GM12873 (cell line): ENCODE measurements around the gene AMACR.

Experiments used
- CTCF ChIP-seq: IDR thresholded peaks from 2 replicates; pipeline ENCODE4 v1.5.1; 2012; ENCODE audit warnings: low read depth, mild to moderate bottlenecking, moderate library complexity, low read length, control low read depth; ENCODE audit not compliant: insufficient read depth; ENCODE audit errors: missing control alignments

Gene AMACR

GRCh38 chr5:34034534-34035327 lies 26.9 kb upstream of the AMACR start:
- no peak for TF ChIP-seq CTCF

- no peak for TF ChIP-seq CTCF
These were observed 24.1 kb upstream of the AMACR start for GRCh38 chr5:34031966-34032365.

GRCh38 chr5:34031117-34031516 lies 23.3 kb upstream of the AMACR start:
- no peak for TF ChIP-seq CTCF

GRCh38 chr5:34030048-34030447 lies 22.2 kb upstream of the AMACR start:
- TF ChIP-seq CTCF: no peak

GRCh38 chr5:34028349-34028748 lies 20.5 kb upstream of the AMACR start:
- no peak for TF ChIP-seq CTCF

GRCh38 chr5:34026089-34026761 lies 18.4 kb upstream of the AMACR start:
- TF ChIP-seq CTCF: no peak

- TF ChIP-seq CTCF: no peak
These were observed 14.4 kb upstream of the AMACR start for GRCh38 chr5:34022121-34022705.
